PC-9 (cell line): ENCODE results near the gene EDAR.

Experiments used
- EZH2 ChIP-seq: fragments of 200-600 bp; sonication (generic); IDR thresholded peaks from 2 replicates; pipeline ENCODE4 v1.8.0; 2017; ENCODE audit warnings: antibody characterized with exemption, low read depth
- TF ChIP-seq, protein P1 (sequence below): fragments of 200-600 bp; sonication (generic); conservative IDR thresholded peaks from 2 replicates; pipeline ENCODE4 v1.6.1; 2017; ENCODE audit warnings: mixed run types, antibody characterized with exemption, mild to moderate bottlenecking, moderate library complexity

DNA sequence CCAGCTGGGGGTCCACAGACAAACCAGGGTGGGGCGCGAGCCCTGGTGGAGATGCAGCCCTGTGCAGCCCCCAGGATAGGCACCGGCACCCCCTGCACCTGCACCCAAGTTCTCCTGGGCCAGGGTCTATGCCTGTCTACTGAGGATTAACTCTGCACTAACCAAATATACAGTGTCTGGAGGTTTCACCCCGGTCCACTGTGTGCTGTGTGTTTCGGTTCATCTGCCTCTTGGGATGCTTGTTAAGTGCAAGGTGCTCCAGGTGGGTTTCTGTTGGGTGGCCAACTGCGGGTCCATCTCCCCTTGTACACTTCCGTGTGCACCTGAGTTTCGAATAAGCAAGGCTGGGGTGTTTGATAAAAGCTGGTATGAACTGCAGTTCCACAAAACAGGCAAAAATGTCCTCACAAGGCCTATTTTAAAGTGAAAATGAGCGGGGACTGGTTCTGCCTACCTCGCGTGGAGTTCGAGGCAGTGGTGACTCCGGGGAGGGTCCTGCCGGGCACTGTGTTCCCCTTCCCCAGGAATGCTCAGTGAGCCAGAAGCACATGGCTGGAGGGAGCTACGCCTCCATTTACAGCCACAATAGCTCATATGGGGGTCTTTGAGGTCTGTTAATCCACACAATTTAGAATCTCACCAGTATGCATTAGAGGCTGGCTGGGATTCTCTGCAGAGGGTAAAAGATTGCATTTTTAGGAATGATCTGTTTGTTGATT lies 70.7 kb downstream of the EDAR start:
- TF ChIP-seq, protein P1, sequence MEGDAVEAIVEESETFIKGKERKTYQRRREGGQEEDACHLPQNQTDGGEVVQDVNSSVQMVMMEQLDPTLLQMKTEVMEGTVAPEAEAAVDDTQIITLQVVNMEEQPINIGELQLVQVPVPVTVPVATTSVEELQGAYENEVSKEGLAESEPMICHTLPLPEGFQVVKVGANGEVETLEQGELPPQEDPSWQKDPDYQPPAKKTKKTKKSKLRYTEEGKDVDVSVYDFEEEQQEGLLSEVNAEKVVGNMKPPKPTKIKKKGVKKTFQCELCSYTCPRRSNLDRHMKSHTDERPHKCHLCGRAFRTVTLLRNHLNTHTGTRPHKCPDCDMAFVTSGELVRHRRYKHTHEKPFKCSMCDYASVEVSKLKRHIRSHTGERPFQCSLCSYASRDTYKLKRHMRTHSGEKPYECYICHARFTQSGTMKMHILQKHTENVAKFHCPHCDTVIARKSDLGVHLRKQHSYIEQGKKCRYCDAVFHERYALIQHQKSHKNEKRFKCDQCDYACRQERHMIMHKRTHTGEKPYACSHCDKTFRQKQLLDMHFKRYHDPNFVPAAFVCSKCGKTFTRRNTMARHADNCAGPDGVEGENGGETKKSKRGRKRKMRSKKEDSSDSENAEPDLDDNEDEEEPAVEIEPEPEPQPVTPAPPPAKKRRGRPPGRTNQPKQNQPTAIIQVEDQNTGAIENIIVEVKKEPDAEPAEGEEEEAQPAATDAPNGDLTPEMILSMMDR = no peak
- TF ChIP-seq EZH2 = no peak
